Thyroid gland (tissue), 4 donors: ENCODE results near the gene SSTR5. TPM values are rescaled to one million over a fixed set of nuclear protein-coding genes. Genes with fewer than 3 reads are reported as not detected.
"Not testable (repeated sequence)": the region's sequence is repeated elsewhere in the genome, so short reads cannot be mapped to it uniquely, and the experiment has no call there.

Experiments used
- DNase-seq, 2 donors: peaks; one replicate each; pipeline ENCODE4 v3.0.0-alpha.2; 2019
- H3K27ac ChIP-seq, 3 donors: fragments of 200-600 bp; sonication (generic); 1 replicate in 2 of 3; 2 replicates in 1 of 3; pipeline ENCODE4 v1.5.1; 2016 to 2019; ENCODE audit warnings: mild to moderate bottlenecking in 1 of 3, moderate library complexity in 1 of 3
- H3K27me3 ChIP-seq: fragments of 200-600 bp; sonication (generic); one replicate; pipeline ENCODE4 v1.5.1; 2019
- H3K36me3 ChIP-seq, 2 donors: fragments of 200-600 bp; sonication (generic); one replicate each; pipeline ENCODE4 v1.5.1; 2016 to 2019
- H3K4me1 ChIP-seq, 2 donors: fragments of 200-600 bp; sonication (generic); one replicate each; pipeline ENCODE4 v1.5.1; 2017 to 2019
- H3K4me3 ChIP-seq, 3 donors: fragments of 200-600 bp; sonication (generic); replicated peaks in 1 of 3; 1 replicate in 2 of 3; 2 replicates in 1 of 3; pipeline ENCODE4 v1.5.1; 2016; ENCODE audit warnings: mild to moderate bottlenecking in 1 of 3
- H3K9me3 ChIP-seq: fragments of 200-600 bp; sonication (generic); one replicate; pipeline ENCODE4 v1.5.1; 2017
- CTCF ChIP-seq, 6 experiments: fragments of 200-600 bp in 3 of 6; fragments of 450-650 bp in 3 of 6; sonication (generic) in 3 of 6; IDR thresholded peaks; one replicate each; pipeline ENCODE4 v1.5.1; 2016 to 2019; ENCODE audit warnings: antibody characterized with exemption in 6 of 6, mild to moderate bottlenecking in 2 of 6, inconsistent platforms in 1 of 6, moderate library complexity in 1 of 6
- POLR2A ChIP-seq, 2 donors: fragments of 450-650 bp; IDR thresholded peaks; one replicate each; pipeline ENCODE4 v1.6.1; 2017; ENCODE audit warnings: antibody characterized with exemption in 2 of 2, mild to moderate bottlenecking in 2 of 2, moderate library complexity in 1 of 2
- WGBS, 2 donors: methylation state at CpG; one replicate each; pipeline ENCODE4 v1.1.5; 2017; 5-methylcytosine and 5-hydroxymethylcytosine counted together
- intact Hi-C: fragments of 100-400 bp; cut with DNase I; formaldehyde crosslinking; loops from one replicate; pipeline ENCODE4 v1.15.1; 2023
- total RNA-seq, 4 donors: library from RNA; depleted of rRNA; stranded (reverse); fragments of >200 nt; gene quantifications; one replicate each; pipeline ENCODE4 v1.2.3, GENCODE V29; 2016

The SSTR5 gene
- total RNA-seq, 4 donors from 2014 or later: not detected

DNA sequence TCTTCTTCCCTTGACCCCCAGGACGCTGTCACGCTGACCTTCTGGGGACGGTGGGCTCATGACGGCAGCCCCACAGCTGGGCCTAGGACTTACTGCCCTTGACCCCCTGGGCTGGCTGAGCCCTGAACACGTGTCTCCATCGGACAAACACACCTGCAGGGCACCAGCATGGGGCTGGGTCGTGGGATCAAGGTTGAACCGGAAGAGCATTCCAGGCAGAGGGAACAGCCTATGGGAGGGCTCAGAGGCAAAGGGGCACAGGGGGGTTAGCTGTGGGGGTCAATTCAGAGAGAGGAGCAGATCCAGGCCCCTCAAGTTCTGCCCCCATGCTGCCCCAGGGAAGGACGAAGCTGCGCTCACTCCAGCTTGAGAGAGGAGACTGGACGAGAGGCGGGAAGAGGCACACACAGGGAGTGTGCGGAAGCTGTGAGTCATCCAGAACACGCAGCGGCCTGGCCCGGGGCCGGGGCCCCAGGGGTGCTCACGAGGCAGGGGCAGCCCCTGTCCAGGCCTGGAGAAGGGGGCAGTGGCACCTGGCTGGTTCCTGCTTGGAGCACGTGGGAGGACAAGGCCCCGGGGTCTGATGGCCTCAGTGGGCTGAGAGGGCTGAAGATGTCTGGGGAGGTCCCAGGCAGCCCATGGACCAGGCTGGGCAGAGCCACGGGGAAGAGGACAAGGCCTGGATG lies 9.9 kb downstream of the SSTR5 start:
- Histone ChIP-seq H3K27me3 (no peaks in the 10 kb centered on the region), H3K4me3 (no peak overlapping the region), H3K9me3 (no peaks in the 10 kb centered on the region), H3K36me3 (no peaks in the 10 kb centered on the region), H3K4me1 (no peaks in the 10 kb centered on the region), H3K27ac (no peak overlapping the region)
- no peak for DNase-seq
- intact Hi-C loops: no loop called here
- 54 to 67% methylated on average over 18 to 20 of the region's 21 CpGs for WGBS, 2 donors
- TF ChIP-seq POLR2A (IDR thresholded peaks at IDR 0.05) (no peak), CTCF (IDR thresholded peaks at IDR 0.05) (no peak)

DNA sequence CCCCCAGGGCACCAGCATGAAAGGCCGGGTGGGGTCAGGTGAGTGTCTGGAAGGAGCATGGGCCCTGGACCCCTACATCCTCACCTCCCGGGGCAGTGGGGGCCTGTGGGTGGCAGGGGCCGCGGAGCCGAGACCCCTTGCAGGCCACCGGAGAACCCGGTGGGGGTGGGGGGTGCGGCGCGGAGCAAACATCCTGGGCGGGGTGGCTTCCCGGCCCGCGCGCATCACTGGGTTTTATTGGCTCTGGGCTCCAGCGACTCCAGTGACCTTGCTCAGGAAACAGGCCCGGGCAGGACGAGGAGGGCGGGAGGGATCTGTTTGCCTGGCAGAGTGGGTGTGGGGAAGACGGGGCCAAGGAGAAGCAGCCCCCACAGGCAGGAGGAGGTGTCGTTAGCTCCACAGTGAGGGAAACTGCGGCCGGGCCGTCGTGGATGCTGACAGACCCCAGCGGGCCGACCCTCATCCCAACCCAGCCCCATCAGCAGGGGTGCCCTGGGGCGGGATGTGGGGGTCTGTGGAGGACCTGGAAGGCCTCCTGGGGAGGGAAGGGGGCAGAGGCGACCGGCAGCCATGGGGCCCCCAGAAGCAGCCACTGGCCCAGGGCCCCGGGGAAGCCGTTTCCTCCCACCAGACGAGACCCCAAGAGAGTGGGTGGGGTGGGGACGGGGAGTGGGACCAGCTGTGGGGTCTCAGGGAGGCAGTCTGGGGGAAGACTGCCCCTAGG lies 10.6 kb downstream of the SSTR5 start:
- H3K9me3 ChIP-seq: no peaks in the 10 kb centered on the region
- no peak for DNase-seq
- H3K36me3 ChIP-seq: no peaks in the 10 kb centered on the region
- no peak overlapping the region for H3K4me3 ChIP-seq
- H3K27ac ChIP-seq: no peak overlapping the region
- no peaks in the 10 kb centered on the region for H3K4me1 ChIP-seq
- TF ChIP-seq CTCF (IDR thresholded peaks at IDR 0.05) (no peak), POLR2A (IDR thresholded peaks at IDR 0.05) (no peak)
- WGBS, 2 donors: 37 to 57% methylated on average over 12 to 16 of the region's 34 CpGs
- H3K27me3 ChIP-seq: no peaks in the 10 kb centered on the region
- intact Hi-C loops: no loop called here

GRCh38 chr16:1084971-1085370 lies 12.4 kb downstream of the SSTR5 start:
- Histone ChIP-seq H3K27me3 (peaks cover 5% of the 10 kb centered on the region), H3K27ac (no peak overlapping the region), H3K36me3 (no peaks in the 10 kb centered on the region), H3K9me3 (no peaks in the 10 kb centered on the region), H3K4me1 (no peaks in the 10 kb centered on the region), H3K4me3 (no peak overlapping the region)
- 83 to 90% methylated on average over 5 to 6 of the region's 6 CpGs for WGBS, 2 donors
- intact Hi-C loops: no loop called here
- TF ChIP-seq CTCF (IDR thresholded peaks at IDR 0.05) (no peak), POLR2A (IDR thresholded peaks at IDR 0.05) (no peak)
- DNase-seq: no peak

DNA sequence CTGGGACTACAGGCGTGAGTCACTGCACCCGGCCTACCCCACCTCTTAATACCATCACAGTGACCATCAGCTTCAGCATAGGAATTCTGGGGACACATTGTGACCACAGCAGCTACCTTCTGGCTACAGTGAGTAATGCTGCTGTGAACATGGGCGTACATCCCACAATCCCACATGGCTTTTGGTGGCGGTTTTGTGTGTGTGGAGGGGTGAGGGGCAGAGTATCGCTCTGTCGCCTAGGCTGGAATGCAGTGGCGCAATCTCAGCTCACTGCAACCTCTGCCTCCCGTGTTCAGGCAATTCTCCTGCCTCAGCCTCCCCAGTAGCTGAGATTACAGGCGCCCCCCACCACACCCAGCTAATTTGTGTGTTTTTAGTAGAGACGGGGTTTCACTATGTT lies 13.9 kb downstream of the SSTR5 start:
- H3K4me1 ChIP-seq, H3K36me3 ChIP-seq, H3K27me3 ChIP-seq, intact Hi-C loops, H3K9me3 ChIP-seq, DNase-seq, H3K4me3 ChIP-seq, H3K27ac ChIP-seq: not testable (repeated sequence)
- WGBS, 2 donors: 83 to 91% methylated on average over 10 of the region's 10 CpGs

DNA sequence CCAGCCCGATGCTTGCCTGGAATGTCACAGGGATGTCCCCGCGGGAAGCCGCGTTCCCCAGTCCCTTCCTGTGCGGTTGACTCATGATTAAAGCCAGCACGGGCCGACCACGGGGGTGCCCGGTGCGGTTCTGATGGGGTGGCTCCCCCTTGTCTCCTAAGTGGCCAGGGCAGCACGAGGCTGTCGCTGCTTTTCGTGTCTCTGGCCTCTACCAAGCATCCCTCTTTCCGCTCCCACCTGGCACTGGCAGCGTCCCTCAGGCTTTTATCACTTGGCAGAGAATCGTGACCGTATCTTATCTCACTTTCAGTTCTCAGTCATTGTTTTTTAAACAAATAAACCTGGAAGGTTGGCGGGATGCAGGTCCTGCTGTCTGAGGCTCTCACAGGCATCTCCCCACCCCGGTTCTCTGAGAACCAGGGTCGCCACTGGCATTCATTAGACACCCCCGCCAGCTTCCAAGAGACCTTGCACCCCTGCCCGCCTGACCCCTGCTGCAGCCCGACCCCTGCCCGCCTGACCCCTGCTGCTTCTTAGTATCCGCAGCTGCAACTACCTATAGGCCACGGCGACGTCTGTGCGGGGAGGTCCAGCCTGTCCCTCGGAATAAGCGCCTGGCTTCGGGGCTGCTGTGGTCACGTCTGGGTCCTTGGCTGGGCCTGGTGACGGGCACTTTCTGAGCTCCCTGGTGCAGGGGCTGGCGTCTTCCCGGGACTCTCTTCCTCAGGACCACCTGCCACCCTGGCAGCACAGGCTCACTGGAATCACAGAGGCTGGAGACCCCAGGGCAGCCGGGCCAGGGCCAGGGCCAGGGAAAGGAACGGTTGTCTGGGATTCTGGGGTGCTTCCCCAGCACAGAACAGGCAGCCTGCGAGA lies 16.0 kb downstream of the SSTR5 start:
- H3K36me3 ChIP-seq: no peaks in the 10 kb centered on the region
- peaks cover 5% of the 10 kb centered on the region for H3K27me3 ChIP-seq
- H3K27ac ChIP-seq: no peak overlapping the region
- intact Hi-C loops: no loop called here
- TF ChIP-seq POLR2A (IDR thresholded peaks at IDR 0.05): no peak
- H3K4me1 ChIP-seq: no peaks in the 10 kb centered on the region
- no peak overlapping the region for H3K4me3 ChIP-seq
- DNase-seq: no peak
- 49 to 70% methylated on average over 25 of the region's 40 CpGs for WGBS, 2 donors
- H3K9me3 ChIP-seq: no peaks in the 10 kb centered on the region
